GM12878 (cell line): ENCODE measurements around the gene KCNK7. TPM values are rescaled to one million over a fixed set of nuclear protein-coding genes. Genes with fewer than 3 reads are reported as not detected.

Source experiments
- ATAC-seq: fragments of 200-7000 bp; cut with Tn5 transposase; 3 replicates; pipeline ENCODE4 v1.9.1; 2020; ENCODE audit warnings: mild to moderate bottlenecking, moderate library complexity
- BruUV-seq: library from RNA; stranded (reverse); fragments of 400-500 nt; replicated peaks from 2 replicates; lab custom pipeline; 2021; lab: Mats Ljungman, UMichigan
- CTCF ChIA-PET: fragments of 300-600 bp; sonication (Branson Sonifier 250); formaldehyde crosslinking; extraction: SDS; loops from one replicate; lab custom pipeline; 2021; ENCODE audit warnings: inconsistent platforms; lab: Yijun Ruan, JAX
- POLR2A ChIA-PET: fragments of 350-600 bp; formaldehyde crosslinking; extraction: SDS; loops from one replicate; lab custom pipeline; 2021; ENCODE audit warnings: inconsistent platforms; lab: Charles Lee
- RAD21 ChIA-PET: fragments of 300-600 bp; sonication (Branson Sonifier 250); formaldehyde crosslinking; loops from one replicate; lab custom pipeline; 2023; ENCODE audit warnings: antibody characterized with exemption; ENCODE audit not compliant: unreplicated experiment; lab: Charles Lee
- SMC1A ChIA-PET: fragments of 300-600 bp; sonication (Branson Sonifier 250); formaldehyde crosslinking; loops from one replicate; lab custom pipeline; 2023; ENCODE audit not compliant: unreplicated experiment, uncharacterized antibody; lab: Charles Lee
- DNase-seq: peaks from one replicate; pipeline ENCODE4 v3.0.0-alpha.2; 2011; ENCODE audit warnings: low read depth, low spot score
- FAIRE-seq: peaks from 3 replicates; lab custom pipeline; 2011; peaks lifted over from hg19 to GRCh38; lab: Jason Lieb, UNC
- H2AFZ ChIP-seq: 2 replicates; pipeline ENCODE4 v1.6.0; 2011; ENCODE audit warnings: low read depth, low read length, control low read depth; ENCODE audit not compliant: control insufficient read depth
- H3K27ac ChIP-seq: 2 replicates; pipeline ENCODE4 v1.5.1; 2011; ENCODE audit warnings: control low read depth; ENCODE audit not compliant: control insufficient read depth, insufficient read depth
- H3K27me3 ChIP-seq, 2 experiments: replicated peaks in 1 of 2; 2 replicates each; pipeline versions ENCODE4 v1.6.0 to v1.6.1; 2011; ENCODE audit warnings: low read length in 1 of 2; ENCODE audit not compliant: control insufficient read depth in 2 of 2, insufficient read depth in 2 of 2
- H3K36me3 ChIP-seq, 2 experiments: 2 replicates each; pipeline ENCODE4 v1.5.1; 2011; ENCODE audit warnings: low read length in 1 of 2; ENCODE audit not compliant: control insufficient read depth in 2 of 2, insufficient read depth in 2 of 2
- H3K4me1 ChIP-seq: 2 replicates; pipeline ENCODE4 v1.6.1; 2011; ENCODE audit warnings: mild to moderate bottlenecking, low read length, moderate library complexity, mixed read lengths; ENCODE audit not compliant: control insufficient read depth, insufficient read depth
- H3K4me2 ChIP-seq: 2 replicates; pipeline ENCODE4 v1.6.0; 2011; ENCODE audit warnings: control low read depth; ENCODE audit not compliant: control insufficient read depth, insufficient read depth
- H3K4me3 ChIP-seq: fragments of 200-600 bp; sonication (generic); 2 replicates; pipeline ENCODE4 v1.5.1; 2016
- H3K79me2 ChIP-seq: 2 replicates; pipeline ENCODE4 v1.6.0; 2011; ENCODE audit warnings: low read length; ENCODE audit not compliant: control insufficient read depth, insufficient read depth
- H3K9ac ChIP-seq: 2 replicates; pipeline ENCODE4 v1.8.0; 2011; ENCODE audit warnings: low read length, control low read depth, mixed read lengths; ENCODE audit not compliant: control insufficient read depth, insufficient read depth
- H3K9me3 ChIP-seq: replicated peaks from 3 replicates; pipeline ENCODE4 v1.5.1; 2011; ENCODE audit warnings: mild to moderate bottlenecking, low read length; ENCODE audit not compliant: control insufficient read depth, insufficient read depth
- H4K20me1 ChIP-seq: 2 replicates; pipeline ENCODE4 v1.6.0; 2011; ENCODE audit not compliant: control insufficient read depth, insufficient read depth
- EZH2 ChIP-seq: IDR thresholded peaks from 2 replicates; pipeline ENCODE4 v1.6.1; 2012; ENCODE audit warnings: low read depth, mild to moderate bottlenecking, control low read depth, inconsistent platforms, low read length, borderline replicate concordance; ENCODE audit not compliant: control insufficient read depth
- GABPA ChIP-seq: IDR thresholded peaks from 2 replicates; pipeline ENCODE4 v1.6.1; 2014; ENCODE audit warnings: antibody characterized with exemption, low read depth, mild to moderate bottlenecking, inconsistent platforms
- HSF1 ChIP-seq: fragments of 150-350 bp; IDR thresholded peaks from 2 replicates; pipeline ENCODE4 v1.6.1; 2014; ENCODE audit warnings: mild to moderate bottlenecking, low read depth, low read length
- MAX ChIP-seq: IDR thresholded peaks from 2 replicates; pipeline ENCODE4 v1.6.1; 2012; ENCODE audit warnings: low read depth, low read length, improper control_type of control experiment
- MEF2A ChIP-seq: IDR thresholded peaks from 2 replicates; pipeline ENCODE4 v1.6.1; 2011; ENCODE audit warnings: low read depth, mild to moderate bottlenecking, low read length, moderate library complexity; ENCODE audit not compliant: insufficient read depth
- SMC3 ChIP-seq: IDR thresholded peaks from 2 replicates; pipeline ENCODE4 v1.6.1; 2011; ENCODE audit warnings: low read length, improper control_type of control experiment, borderline replicate concordance
- STAT3 ChIP-seq: IDR thresholded peaks from 2 replicates; pipeline ENCODE4 v1.6.1; 2011; ENCODE audit warnings: low read depth, low read length, improper control_type of control experiment
- SUZ12 ChIP-seq: fragments of 200-600 bp; sonication (generic); IDR thresholded peaks from one replicate; pipeline ENCODE4 v1.6.1; 2018; ENCODE audit warnings: antibody characterized with exemption, mild to moderate bottlenecking; ENCODE audit not compliant: unreplicated experiment
- USF1 ChIP-seq: IDR thresholded peaks from 2 replicates; pipeline ENCODE4 v1.6.1; 2011; ENCODE audit warnings: borderline replicate concordance, low read depth, mild to moderate bottlenecking, moderate library complexity, mixed read lengths, low read length; ENCODE audit not compliant: insufficient read depth; ENCODE audit errors: extremely low read length
- ZBED1 ChIP-seq: IDR thresholded peaks from 2 replicates; pipeline ENCODE4 v1.6.1; 2016; ENCODE audit warnings: borderline replicate concordance
- ZBTB40 ChIP-seq: fragments of 450-650 bp; IDR thresholded peaks from 2 replicates; pipeline ENCODE4 v1.6.1; 2016; ENCODE audit warnings: mild to moderate bottlenecking, moderate library complexity, borderline replicate concordance
- ZNF24 ChIP-seq: fragments of 450-650 bp; IDR thresholded peaks from 2 replicates; pipeline ENCODE4 v1.6.1; 2017; ENCODE audit warnings: antibody characterized with exemption, mild to moderate bottlenecking
- WGBS: methylation state at CpG from one replicate; pipeline ENCODE4 v1.1.6; 2016; ENCODE audit warnings: low lambda C conversion rate; ENCODE audit not compliant: insufficient replicate concordance, insufficient coverage; ENCODE audit errors: missing lambda C conversion rate; 5-methylcytosine and 5-hydroxymethylcytosine counted together
- in situ Hi-C: fragments of 300-500 bp; cut with MboI; formaldehyde crosslinking; loops from 9 replicates; pipeline ENCODE4 v1.14.3; 2018; ENCODE audit warnings: mixed read lengths
- intact Hi-C: fragments of 100-400 bp; cut with micrococcal nuclease; formaldehyde crosslinking; loops from one replicate; pipeline ENCODE4 v1.14.2; 2022; ENCODE audit not compliant: unreplicated experiment
- polyA plus RNA-seq, 11 experiments: library from polyadenylated mRNA; depleted of rRNA in 4 of 11; unstranded in 6 of 11; stranded (reverse) in 5 of 11; fragments of >200 nt; fragmentation: Nextera tagmentation in 4 of 11; fragmentation: Illumina TruSeq in 1 of 11; extraction: Ambion mirVana in 4 of 11; extraction: Trizol in 1 of 11; gene quantifications; 1 replicate in 1 of 11; 2 replicates in 10 of 11; pipeline versions ENCODE4 v1.2.1 to v1.2.3, GENCODE V29; 2011 to 2016; ENCODE audit warnings: inconsistent platforms in 2 of 11, missing spikeins in 2 of 11, low read depth in 1 of 11
- total RNA-seq, 4 experiments: library from RNA; depleted of rRNA in 3 of 4; stranded (reverse); fragments of >200 nt in 3 of 4; fragmentation: Illumina TruSeq in 1 of 4; extraction: Trizol in 1 of 4; gene quantifications; 2 replicates each; pipeline versions ENCODE4 v1.2.1 to v1.2.3, GENCODE V29; 2013 to 2021

KCNK7 gene
- total and polyA plus RNA-seq, 10 of the 15 experiments (the other 5 are each of a cell fraction or from before 2014, with no cell fraction given): 0.11 to 0.54 (median 0.23) TPM; not detected in 7

GRCh38 chr11:65606876-65607613 lies 11.4 kb upstream of the KCNK7 start:
- Histone ChIP-seq H3K27me3 (no peaks in the 10 kb centered on the region), H3K27ac (no peak overlapping the region), H3K4me3 (no peak overlapping the region), H3K9me3 (no peaks in the 10 kb centered on the region), H3K9ac (no peak overlapping the region), H2AFZ (no peak overlapping the region), H3K79me2 (peaks cover 18% of the 10 kb centered on the region), H4K20me1 (no peaks in the 10 kb centered on the region; the same call in 1 of the 2 replicates), H3K4me1 (peaks cover 4% of the 10 kb centered on the region), H3K36me3 (peaks cover 18 to 32% of the 10 kb centered on the region in 2 experiments; a peak in 3 of 4 replicates), H3K4me2 (no peak overlapping the region)
- ChIA-PET POLR2A (interaction anchor here (0.6 kb wide), 1 partner anchor 47 kb away, joined by 3 read pairs; no protein-coding TSS in a partner anchor), RAD21 (no interaction called here), CTCF (interaction anchor here (0.9 to 1.5 kb wide), 2 partner anchors 13 to 19 kb away, joined by 3 read pairs; no protein-coding TSS in a partner anchor), SMC1A (interaction anchor here (1.0 kb wide), 1 partner anchor 13 kb away, joined by 3 read pairs; no protein-coding TSS in a partner anchor)
- no TSS peak for BruUV-seq
- peak; percentile 44 for ATAC-seq
- WGBS: 94% methylated on average over 37 of the region's 67 CpGs
- no peak for FAIRE-seq
- no peak for DNase-seq
- intact Hi-C loops: no loop called here
- in situ Hi-C loops: no loop called here
- TF ChIP-seq EZH2: no peak
- no peak for TF ChIP-seq MEF2A
- no peak for TF ChIP-seq ZBED1
- TF ChIP-seq GABPA: no peak
- TF ChIP-seq ZBTB40: no peak
- TF ChIP-seq SUZ12: no peak
- no peak for TF ChIP-seq ZNF24
- no peak for TF ChIP-seq MAX
- TF ChIP-seq STAT3: no peak
- TF ChIP-seq USF1: no peak
- no peak for TF ChIP-seq HSF1
- TF ChIP-seq SMC3: no peak
